Mammary epithelial cell (primary cell): ENCODE measurements around the gene PECR.

Experiments used
- EZH2 ChIP-seq: IDR thresholded peaks from 2 replicates; pipeline ENCODE4 v1.6.1; 2012; ENCODE audit warnings: low read length, inconsistent platforms, borderline replicate concordance
- TF ChIP-seq, protein P1 (sequence below), 2 donors: IDR thresholded peaks in 1 of 2; conservative IDR thresholded peaks in 1 of 2; 2 replicates each; pipeline ENCODE4 v1.5.1; 2011 to 2012; ENCODE audit warnings: inconsistent platforms in 2 of 2, low read length in 2 of 2, mild to moderate bottlenecking in 2 of 2, control low read depth in 1 of 2, low read depth in 1 of 2; ENCODE audit not compliant: insufficient read depth in 1 of 2; ENCODE audit errors: extremely low read depth in 1 of 2

GRCh38 chr2:216101109-216101508 lies 19.5 kb upstream of the PECR start:
- TF ChIP-seq, protein P1, sequence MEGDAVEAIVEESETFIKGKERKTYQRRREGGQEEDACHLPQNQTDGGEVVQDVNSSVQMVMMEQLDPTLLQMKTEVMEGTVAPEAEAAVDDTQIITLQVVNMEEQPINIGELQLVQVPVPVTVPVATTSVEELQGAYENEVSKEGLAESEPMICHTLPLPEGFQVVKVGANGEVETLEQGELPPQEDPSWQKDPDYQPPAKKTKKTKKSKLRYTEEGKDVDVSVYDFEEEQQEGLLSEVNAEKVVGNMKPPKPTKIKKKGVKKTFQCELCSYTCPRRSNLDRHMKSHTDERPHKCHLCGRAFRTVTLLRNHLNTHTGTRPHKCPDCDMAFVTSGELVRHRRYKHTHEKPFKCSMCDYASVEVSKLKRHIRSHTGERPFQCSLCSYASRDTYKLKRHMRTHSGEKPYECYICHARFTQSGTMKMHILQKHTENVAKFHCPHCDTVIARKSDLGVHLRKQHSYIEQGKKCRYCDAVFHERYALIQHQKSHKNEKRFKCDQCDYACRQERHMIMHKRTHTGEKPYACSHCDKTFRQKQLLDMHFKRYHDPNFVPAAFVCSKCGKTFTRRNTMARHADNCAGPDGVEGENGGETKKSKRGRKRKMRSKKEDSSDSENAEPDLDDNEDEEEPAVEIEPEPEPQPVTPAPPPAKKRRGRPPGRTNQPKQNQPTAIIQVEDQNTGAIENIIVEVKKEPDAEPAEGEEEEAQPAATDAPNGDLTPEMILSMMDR (conservative IDR thresholded peaks at IDR 0.05 in 1 of 2, IDR thresholded peaks at IDR 0.05 in 1 of 2; ENCODE audit: extremely low read depth in 1 of 2, insufficient read depth in 1 of 2, low read depth in 1 of 2, low read length in 2 of 2) = no peak
- no peak for TF ChIP-seq EZH2
